ENCODE results near the gene WDR62.
A peak's percentile ranks its signal among the peaks of the same experiment; 100 is the strongest.

WDR62 gene

GRCh38 chr19:36093687-36094086 lies 39.0 kb downstream of the WDR62 start:
- H3K27ac ChIP-seq (ENCODE audit: extremely low read depth, low read depth, low read length), result no peak overlapping the region
- no peak overlapping the region for H3K4me3 ChIP-seq (ENCODE audit: low read depth, low read length)
- H3K36me3 ChIP-seq (ENCODE audit: control insufficient read depth in 2 of 2, insufficient read depth in 1 of 2, low read length in 2 of 2), result peaks cover 89 to 100% of the 10 kb centered on the region in 2 experiments
- H3K4me1 ChIP-seq (ENCODE audit: control insufficient read depth, insufficient read depth, low read length), result no peaks in the 10 kb centered on the region
- H3K9me3 ChIP-seq (ENCODE audit: control insufficient read depth, insufficient read depth, low read depth, low read length), result no peaks in the 10 kb centered on the region
- ChIA-PET CTCF (interaction anchor here (0.9 kb wide), 1 partner anchor 33 kb away, joined by 3 read pairs; no protein-coding TSS in a partner anchor), POLR2A (no interaction called here)
- TF ChIP-seq ZNF292 (tag by site-specific recombination; IDR thresholded peaks at IDR 0.05; ENCODE audit: borderline replicate concordance, low read depth) (no peak), ZNF10 (tag by site-specific recombination; IDR thresholded peaks at IDR 0.05) (no peak), ZNF707 (tag by site-specific recombination; IDR thresholded peaks at IDR 0.05) (no peak), ZNF311 (tag by site-specific recombination; IDR thresholded peaks at IDR 0.05; ENCODE audit: borderline replicate concordance) (no peak), ZBTB21 (tag by site-specific recombination; IDR thresholded peaks at IDR 0.05) (no peak), ZNF555 (tag by site-specific recombination; conservative IDR thresholded peaks at IDR 0.05) (no peak), ZFHX2 (tag by site-specific recombination; conservative IDR thresholded peaks at IDR 0.05) (no peak), ZNF785 (tag by site-specific recombination; IDR thresholded peaks at IDR 0.05) (no peak), ZNF239 (tag by site-specific recombination; IDR thresholded peaks at IDR 0.05) (no peak), ZNF623 (tag by site-specific recombination; IDR thresholded peaks at IDR 0.05) (no peak), ZNF175 (tag by site-specific recombination; IDR thresholded peaks at IDR 0.05) (no peak), ZNF549 (tag by site-specific recombination; IDR thresholded peaks at IDR 0.05) (no peak), ZNF654 (tag by site-specific recombination; IDR thresholded peaks at IDR 0.05; ENCODE audit: low read depth) (no peak), ZNF600 (tag by site-specific recombination; IDR thresholded peaks at IDR 0.05) (no peak), ZNF16 (tag by site-specific recombination; IDR thresholded peaks at IDR 0.05; ENCODE audit: low read depth) (no peak)

DNA sequence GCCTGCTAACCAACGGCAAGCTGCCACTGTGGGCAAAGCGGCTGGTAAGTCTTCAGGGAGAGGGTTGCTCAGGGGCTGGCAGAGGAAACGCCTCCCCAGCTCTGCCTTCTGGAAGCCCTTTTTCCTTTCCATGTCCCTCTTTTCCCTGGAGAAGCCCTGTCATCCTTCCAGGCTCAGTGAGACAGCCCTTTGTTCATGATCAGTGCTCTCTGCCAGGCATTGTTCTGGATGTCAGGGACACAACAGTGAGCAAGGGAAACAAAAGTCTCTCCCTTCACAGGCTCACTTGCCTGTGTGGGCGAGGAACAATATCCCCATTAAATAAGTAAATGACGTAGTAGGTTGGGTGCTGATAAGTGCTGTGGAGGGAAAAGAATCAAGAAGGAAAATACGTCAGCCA lies 42.3 kb downstream of the WDR62 start:
- CTCF ChIA-PET, result interaction anchor here (0.7 to 2.1 kb wide), 2 partner anchors 31 to 41 kb away, joined by 3 to 7 read pairs; no protein-coding TSS in a partner anchor
- no peak for TF ChIP-seq ZNF416 (tag by site-specific recombination; IDR thresholded peaks at IDR 0.05)
- TF ChIP-seq ZNF530 (tag by site-specific recombination; IDR thresholded peaks at IDR 0.05; ENCODE audit: low read depth), result no peak
- TF ChIP-seq ZSCAN16 (tag by site-specific recombination; IDR thresholded peaks at IDR 0.05), result no peak
- no peak for TF ChIP-seq ZNF654 (tag by site-specific recombination; IDR thresholded peaks at IDR 0.05; ENCODE audit: low read depth)
- no peak for TF ChIP-seq ZNF555 (tag by site-specific recombination; conservative IDR thresholded peaks at IDR 0.05)
- TF ChIP-seq RBAK (tag by site-specific recombination; IDR thresholded peaks at IDR 0.05), result no peak
- no peak for TF ChIP-seq ZNF544 (tag by site-specific recombination; IDR thresholded peaks at IDR 0.05)
- TF ChIP-seq FEZF1 (tag by site-specific recombination; IDR thresholded peaks at IDR 0.05), result no peak
- no peak for TF ChIP-seq ZNF19 (tag by site-specific recombination; IDR thresholded peaks at IDR 0.05; ENCODE audit: low read depth)
- TF ChIP-seq WT1 (tag by site-specific recombination; IDR thresholded peaks at IDR 0.05), result no peak
- no peak for TF ChIP-seq ZNF138 (tag by site-specific recombination; IDR thresholded peaks at IDR 0.05; ENCODE audit: borderline replicate concordance)
- TF ChIP-seq ZNF292 (tag by site-specific recombination; IDR thresholded peaks at IDR 0.05; ENCODE audit: borderline replicate concordance, low read depth), result no peak
- TF ChIP-seq ZFHX2 (tag by site-specific recombination; conservative IDR thresholded peaks at IDR 0.05), result 0 out of 2 replicates have a peak, but pooled peaks have one; percentile 19
- TF ChIP-seq, protein P1, sequence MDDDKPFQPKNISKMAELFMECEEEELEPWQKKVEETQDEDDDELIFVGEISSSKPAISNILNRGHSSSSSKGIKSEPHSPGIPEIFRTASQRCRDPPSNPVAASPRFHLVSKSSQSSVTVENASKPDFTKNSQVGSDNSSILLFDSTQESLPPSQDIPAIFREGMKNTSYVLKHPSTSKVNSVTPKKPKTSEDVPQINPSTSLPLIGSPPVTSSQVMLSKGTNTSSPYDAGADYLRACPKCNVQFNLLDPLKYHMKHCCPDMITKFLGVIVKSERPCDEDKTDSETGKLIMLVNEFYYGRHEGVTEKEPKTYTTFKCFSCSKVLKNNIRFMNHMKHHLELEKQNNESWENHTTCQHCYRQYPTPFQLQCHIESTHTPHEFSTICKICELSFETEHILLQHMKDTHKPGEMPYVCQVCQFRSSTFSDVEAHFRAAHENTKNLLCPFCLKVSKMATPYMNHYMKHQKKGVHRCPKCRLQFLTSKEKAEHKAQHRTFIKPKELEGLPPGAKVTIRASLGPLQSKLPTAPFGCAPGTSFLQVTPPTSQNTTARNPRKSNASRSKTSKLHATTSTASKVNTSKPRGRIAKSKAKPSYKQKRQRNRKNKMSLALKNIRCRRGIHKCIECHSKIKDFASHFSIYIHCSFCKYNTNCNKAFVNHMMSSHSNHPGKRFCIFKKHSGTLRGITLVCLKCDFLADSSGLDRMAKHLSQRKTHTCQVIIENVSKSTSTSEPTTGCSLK (tag by site-specific recombination; IDR thresholded peaks at IDR 0.05), result no peak
- peak; percentile 64 for TF ChIP-seq EGR2 (tag by site-specific recombination; IDR thresholded peaks at IDR 0.05; ENCODE audit: low read depth)
- no peak for TF ChIP-seq KLF9 (tag by site-specific recombination; IDR thresholded peaks at IDR 0.05; ENCODE audit: low read depth)
- TF ChIP-seq ZNF112 (tag by site-specific recombination; IDR thresholded peaks at IDR 0.05), result no peak
- no peak for TF ChIP-seq ZNF335 (tag by site-specific recombination; conservative IDR thresholded peaks at IDR 0.05)
- no peak for TF ChIP-seq ZNF449 (tag by site-specific recombination; IDR thresholded peaks at IDR 0.05)
- TF ChIP-seq ZNF600 (tag by site-specific recombination; IDR thresholded peaks at IDR 0.05), result peak; percentile 58; the same call in 1 of the 2 replicates
- TF ChIP-seq ZNF23 (tag by site-specific recombination; IDR thresholded peaks at IDR 0.05; ENCODE audit: borderline replicate concordance), result no peak
- TF ChIP-seq ZBTB21 (tag by site-specific recombination; IDR thresholded peaks at IDR 0.05), result no peak
- no peak for TF ChIP-seq ZNF513 (tag by site-specific recombination; IDR thresholded peaks at IDR 0.05)

More for the DNA sequence above, 42.3 kb downstream of the WDR62 start:
- no peaks in the 10 kb centered on the region for H3K9me3 ChIP-seq (ENCODE audit: control insufficient read depth, insufficient read depth, low read depth, low read length)
- POLR2A ChIA-PET, result interaction anchor here (0.6 to 0.9 kb wide), 2 partner anchors 13 to 280 kb away, joined by 3 to 4 read pairs; no protein-coding TSS in a partner anchor
- no peak overlapping the region; the same call in 1 of the 2 replicates for H3K27ac ChIP-seq (ENCODE audit: extremely low read depth, low read depth, low read length)
- H3K36me3 ChIP-seq (ENCODE audit: control insufficient read depth in 2 of 2, insufficient read depth in 1 of 2, low read length in 2 of 2), result peaks cover 85 to 96% of the 10 kb centered on the region in 2 experiments
- no peaks in the 10 kb centered on the region for H3K4me1 ChIP-seq (ENCODE audit: control insufficient read depth, insufficient read depth, low read length)
- no peak overlapping the region for H3K4me3 ChIP-seq (ENCODE audit: low read depth, low read length)

Data from HEK293 (cell line).